ENCODE measurements around the gene ERCC6L2. TPM values are rescaled to one million over a fixed set of nuclear protein-coding genes. Genes with fewer than 3 reads are reported as not detected.

Gene ERCC6L2
- total and polyA plus RNA-seq, 2 experiments from 2014 or later: 33.5 to 80.6 TPM

DNA sequence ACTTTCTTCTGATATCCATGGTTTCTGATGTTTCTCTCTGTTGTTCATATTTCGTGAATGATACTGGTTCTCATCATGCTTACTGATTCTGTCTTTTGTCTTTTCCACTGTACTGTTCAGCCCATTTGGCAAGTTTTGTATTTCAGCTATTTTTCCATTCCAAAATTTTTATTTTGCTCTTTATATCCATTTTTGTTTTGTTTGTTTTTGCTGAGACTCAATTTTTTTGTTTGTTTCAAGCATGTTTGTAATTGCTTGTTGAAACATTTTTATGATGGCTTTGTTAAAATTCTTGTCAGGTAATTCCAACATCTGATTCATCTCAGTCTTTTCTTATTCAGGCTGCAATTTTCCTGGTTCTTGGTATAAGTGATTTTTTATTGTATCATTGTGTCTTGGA lies 64.0 kb downstream of the ERCC6L2 start:
- no peak overlapping the region for H3K4me3 ChIP-seq
- Mint-ChIP-seq H3K4me3 (no peak overlapping the region), H3K4me1 (peaks cover 15% of the 10 kb centered on the region), H3K36me3 (ENCODE audit: low read depth) (peaks cover 55% of the 10 kb centered on the region), H3K9me3 (no peaks in the 10 kb centered on the region; the same call in 2 of the 3 replicates), H3K27ac (no peak overlapping the region), H3K27me3 (ENCODE audit: insufficient read depth, low read depth, poor library complexity) (no peaks in the 10 kb centered on the region)
- no peak overlapping the region for H3K27ac ChIP-seq (ENCODE audit: low read depth)
- no peak overlapping the region for H3K4me2 ChIP-seq
- ATAC-seq: no peak
- no peak overlapping the region for H2AFZ ChIP-seq
- no peak for DNase-seq (ENCODE audit: low spot score)
- TF ChIP-seq ZNF331 (CRISPR knock-in tag; IDR thresholded peaks at IDR 0.05; ENCODE audit: low read depth): no peak
- no peak for TF ChIP-seq ZNF114 (CRISPR knock-in tag; IDR thresholded peaks at IDR 0.05)
- TF ChIP-seq, protein P1, sequence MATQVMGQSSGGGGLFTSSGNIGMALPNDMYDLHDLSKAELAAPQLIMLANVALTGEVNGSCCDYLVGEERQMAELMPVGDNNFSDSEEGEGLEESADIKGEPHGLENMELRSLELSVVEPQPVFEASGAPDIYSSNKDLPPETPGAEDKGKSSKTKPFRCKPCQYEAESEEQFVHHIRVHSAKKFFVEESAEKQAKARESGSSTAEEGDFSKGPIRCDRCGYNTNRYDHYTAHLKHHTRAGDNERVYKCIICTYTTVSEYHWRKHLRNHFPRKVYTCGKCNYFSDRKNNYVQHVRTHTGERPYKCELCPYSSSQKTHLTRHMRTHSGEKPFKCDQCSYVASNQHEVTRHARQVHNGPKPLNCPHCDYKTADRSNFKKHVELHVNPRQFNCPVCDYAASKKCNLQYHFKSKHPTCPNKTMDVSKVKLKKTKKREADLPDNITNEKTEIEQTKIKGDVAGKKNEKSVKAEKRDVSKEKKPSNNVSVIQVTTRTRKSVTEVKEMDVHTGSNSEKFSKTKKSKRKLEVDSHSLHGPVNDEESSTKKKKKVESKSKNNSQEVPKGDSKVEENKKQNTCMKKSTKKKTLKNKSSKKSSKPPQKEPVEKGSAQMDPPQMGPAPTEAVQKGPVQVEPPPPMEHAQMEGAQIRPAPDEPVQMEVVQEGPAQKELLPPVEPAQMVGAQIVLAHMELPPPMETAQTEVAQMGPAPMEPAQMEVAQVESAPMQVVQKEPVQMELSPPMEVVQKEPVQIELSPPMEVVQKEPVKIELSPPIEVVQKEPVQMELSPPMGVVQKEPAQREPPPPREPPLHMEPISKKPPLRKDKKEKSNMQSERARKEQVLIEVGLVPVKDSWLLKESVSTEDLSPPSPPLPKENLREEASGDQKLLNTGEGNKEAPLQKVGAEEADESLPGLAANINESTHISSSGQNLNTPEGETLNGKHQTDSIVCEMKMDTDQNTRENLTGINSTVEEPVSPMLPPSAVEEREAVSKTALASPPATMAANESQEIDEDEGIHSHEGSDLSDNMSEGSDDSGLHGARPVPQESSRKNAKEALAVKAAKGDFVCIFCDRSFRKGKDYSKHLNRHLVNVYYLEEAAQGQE (IDR thresholded peaks at IDR 0.05; ENCODE audit: unreplicated experiment): no peak
- no peak for TF ChIP-seq NANOG (IDR thresholded peaks at IDR 0.05; ENCODE audit: borderline replicate concordance)
- TF ChIP-seq CREB1 (CRISPR knock-in tag; IDR thresholded peaks at IDR 0.05; ENCODE audit: low read depth): no peak
- TF ChIP-seq, protein P2, sequence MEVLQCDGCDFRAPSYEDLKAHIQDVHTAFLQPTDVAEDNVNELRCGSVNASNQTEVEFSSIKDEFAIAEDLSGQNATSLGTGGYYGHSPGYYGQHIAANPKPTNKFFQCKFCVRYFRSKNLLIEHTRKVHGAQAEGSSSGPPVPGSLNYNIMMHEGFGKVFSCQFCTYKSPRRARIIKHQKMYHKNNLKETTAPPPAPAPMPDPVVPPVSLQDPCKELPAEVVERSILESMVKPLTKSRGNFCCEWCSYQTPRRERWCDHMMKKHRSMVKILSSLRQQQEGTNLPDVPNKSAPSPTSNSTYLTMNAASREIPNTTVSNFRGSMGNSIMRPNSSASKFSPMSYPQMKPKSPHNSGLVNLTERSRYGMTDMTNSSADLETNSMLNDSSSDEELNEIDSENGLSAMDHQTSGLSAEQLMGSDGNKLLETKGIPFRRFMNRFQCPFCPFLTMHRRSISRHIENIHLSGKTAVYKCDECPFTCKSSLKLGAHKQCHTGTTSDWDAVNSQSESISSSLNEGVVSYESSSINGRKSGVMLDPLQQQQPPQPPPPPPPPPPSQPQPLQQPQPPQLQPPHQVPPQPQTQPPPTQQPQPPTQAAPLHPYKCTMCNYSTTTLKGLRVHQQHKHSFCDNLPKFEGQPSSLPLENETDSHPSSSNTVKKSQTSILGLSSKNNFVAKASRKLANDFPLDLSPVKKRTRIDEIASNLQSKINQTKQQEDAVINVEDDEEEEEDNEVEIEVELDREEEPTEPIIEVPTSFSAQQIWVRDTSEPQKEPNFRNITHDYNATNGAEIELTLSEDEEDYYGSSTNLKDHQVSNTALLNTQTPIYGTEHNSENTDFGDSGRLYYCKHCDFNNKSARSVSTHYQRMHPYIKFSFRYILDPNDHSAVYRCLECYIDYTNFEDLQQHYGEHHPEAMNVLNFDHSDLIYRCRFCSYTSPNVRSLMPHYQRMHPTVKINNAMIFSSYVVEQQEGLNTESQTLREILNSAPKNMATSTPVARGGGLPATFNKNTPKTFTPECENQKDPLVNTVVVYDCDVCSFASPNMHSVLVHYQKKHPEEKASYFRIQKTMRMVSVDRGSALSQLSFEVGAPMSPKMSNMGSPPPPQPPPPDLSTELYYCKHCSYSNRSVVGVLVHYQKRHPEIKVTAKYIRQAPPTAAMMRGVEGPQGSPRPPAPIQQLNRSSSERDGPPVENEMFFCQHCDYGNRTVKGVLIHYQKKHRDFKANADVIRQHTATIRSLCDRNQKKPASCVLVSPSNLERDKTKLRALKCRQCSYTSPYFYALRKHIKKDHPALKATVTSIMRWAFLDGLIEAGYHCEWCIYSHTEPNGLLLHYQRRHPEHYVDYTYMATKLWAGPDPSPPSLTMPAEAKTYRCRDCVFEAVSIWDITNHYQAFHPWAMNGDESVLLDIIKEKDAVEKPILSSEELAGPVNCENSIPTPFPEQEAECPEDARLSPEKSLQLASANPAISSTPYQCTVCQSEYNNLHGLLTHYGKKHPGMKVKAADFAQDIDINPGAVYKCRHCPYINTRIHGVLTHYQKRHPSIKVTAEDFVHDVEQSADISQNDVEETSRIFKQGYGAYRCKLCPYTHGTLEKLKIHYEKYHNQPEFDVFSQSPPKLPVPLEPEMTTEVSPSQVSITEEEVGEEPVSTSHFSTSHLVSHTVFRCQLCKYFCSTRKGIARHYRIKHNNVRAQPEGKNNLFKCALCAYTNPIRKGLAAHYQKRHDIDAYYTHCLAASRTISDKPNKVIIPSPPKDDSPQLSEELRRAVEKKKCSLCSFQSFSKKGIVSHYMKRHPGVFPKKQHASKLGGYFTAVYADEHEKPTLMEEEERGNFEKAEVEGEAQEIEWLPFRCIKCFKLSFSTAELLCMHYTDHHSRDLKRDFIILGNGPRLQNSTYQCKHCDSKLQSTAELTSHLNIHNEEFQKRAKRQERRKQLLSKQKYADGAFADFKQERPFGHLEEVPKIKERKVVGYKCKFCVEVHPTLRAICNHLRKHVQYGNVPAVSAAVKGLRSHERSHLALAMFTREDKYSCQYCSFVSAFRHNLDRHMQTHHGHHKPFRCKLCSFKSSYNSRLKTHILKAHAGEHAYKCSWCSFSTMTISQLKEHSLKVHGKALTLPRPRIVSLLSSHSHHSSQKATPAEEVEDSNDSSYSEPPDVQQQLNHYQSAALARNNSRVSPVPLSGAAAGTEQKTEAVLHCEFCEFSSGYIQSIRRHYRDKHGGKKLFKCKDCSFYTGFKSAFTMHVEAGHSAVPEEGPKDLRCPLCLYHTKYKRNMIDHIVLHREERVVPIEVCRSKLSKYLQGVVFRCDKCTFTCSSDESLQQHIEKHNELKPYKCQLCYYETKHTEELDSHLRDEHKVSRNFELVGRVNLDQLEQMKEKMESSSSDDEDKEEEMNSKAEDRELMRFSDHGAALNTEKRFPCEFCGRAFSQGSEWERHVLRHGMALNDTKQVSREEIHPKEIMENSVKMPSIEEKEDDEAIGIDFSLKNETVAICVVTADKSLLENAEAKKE (CRISPR knock-in tag; IDR thresholded peaks at IDR 0.05): no peak
- no peak for TF ChIP-seq EZH2 (IDR thresholded peaks at IDR 0.05; ENCODE audit: low read depth, unreplicated experiment)
- no peak for TF ChIP-seq STAT1 (IDR thresholded peaks at IDR 0.05; ENCODE audit: unreplicated experiment)
- TF ChIP-seq EZH2phosphoT487 (IDR thresholded peaks at IDR 0.05; ENCODE audit: unreplicated experiment): no peak
- TF ChIP-seq, protein P3, sequence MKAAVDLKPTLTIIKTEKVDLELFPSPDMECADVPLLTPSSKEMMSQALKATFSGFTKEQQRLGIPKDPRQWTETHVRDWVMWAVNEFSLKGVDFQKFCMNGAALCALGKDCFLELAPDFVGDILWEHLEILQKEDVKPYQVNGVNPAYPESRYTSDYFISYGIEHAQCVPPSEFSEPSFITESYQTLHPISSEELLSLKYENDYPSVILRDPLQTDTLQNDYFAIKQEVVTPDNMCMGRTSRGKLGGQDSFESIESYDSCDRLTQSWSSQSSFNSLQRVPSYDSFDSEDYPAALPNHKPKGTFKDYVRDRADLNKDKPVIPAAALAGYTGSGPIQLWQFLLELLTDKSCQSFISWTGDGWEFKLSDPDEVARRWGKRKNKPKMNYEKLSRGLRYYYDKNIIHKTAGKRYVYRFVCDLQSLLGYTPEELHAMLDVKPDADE (IDR thresholded peaks at IDR 0.05): no peak
- no peak for TF ChIP-seq JUNB (IDR thresholded peaks at IDR 0.05; ENCODE audit: unreplicated experiment)
- TF ChIP-seq, protein P4, sequence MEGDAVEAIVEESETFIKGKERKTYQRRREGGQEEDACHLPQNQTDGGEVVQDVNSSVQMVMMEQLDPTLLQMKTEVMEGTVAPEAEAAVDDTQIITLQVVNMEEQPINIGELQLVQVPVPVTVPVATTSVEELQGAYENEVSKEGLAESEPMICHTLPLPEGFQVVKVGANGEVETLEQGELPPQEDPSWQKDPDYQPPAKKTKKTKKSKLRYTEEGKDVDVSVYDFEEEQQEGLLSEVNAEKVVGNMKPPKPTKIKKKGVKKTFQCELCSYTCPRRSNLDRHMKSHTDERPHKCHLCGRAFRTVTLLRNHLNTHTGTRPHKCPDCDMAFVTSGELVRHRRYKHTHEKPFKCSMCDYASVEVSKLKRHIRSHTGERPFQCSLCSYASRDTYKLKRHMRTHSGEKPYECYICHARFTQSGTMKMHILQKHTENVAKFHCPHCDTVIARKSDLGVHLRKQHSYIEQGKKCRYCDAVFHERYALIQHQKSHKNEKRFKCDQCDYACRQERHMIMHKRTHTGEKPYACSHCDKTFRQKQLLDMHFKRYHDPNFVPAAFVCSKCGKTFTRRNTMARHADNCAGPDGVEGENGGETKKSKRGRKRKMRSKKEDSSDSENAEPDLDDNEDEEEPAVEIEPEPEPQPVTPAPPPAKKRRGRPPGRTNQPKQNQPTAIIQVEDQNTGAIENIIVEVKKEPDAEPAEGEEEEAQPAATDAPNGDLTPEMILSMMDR (conservative IDR thresholded peaks at IDR 0.05; ENCODE audit: low read depth in 2 of 2): no peak
- no peak for TF ChIP-seq POLR2AphosphoS5 (IDR thresholded peaks at IDR 0.05; ENCODE audit: low read depth)
- H3K4me1 ChIP-seq (ENCODE audit: insufficient read depth): no peaks in the 10 kb centered on the region
- peaks cover 11% of the 10 kb centered on the region; the same call in 1 of the 2 replicates for H3K79me2 ChIP-seq (replicated peaks; ENCODE audit: insufficient read depth)
- peaks cover 12% of the 10 kb centered on the region; the same call in 1 of the 2 replicates for H3K36me3 ChIP-seq (ENCODE audit: insufficient read depth)
- no peaks in the 10 kb centered on the region for H3K9me2 ChIP-seq (ENCODE audit: insufficient read depth)
- H3K27me3 ChIP-seq (ENCODE audit: insufficient read depth): no peaks in the 10 kb centered on the region
- no peaks in the 10 kb centered on the region; the same call in 1 of the 2 replicates for H4K20me1 ChIP-seq (replicated peaks; ENCODE audit: insufficient read depth)
- no peaks in the 10 kb centered on the region for H3F3A ChIP-seq (replicated peaks; ENCODE audit: low read depth)
